SIG-M5 treated with dmso at 0.1 percent for 504 hours (cell line): Measurements from ENCODE around the gene RBMY1E.
"Not testable (repeated sequence)": the region's sequence is repeated elsewhere in the genome, so short reads cannot be mapped to it uniquely, and the experiment has no call there.

Experiments used
- DNase-seq: peaks from one replicate; lab custom pipeline; 2025; ENCODE audit not compliant: unreplicated experiment; lab: John Stamatoyannopoulos, UW

RBMY1E gene

DNA sequence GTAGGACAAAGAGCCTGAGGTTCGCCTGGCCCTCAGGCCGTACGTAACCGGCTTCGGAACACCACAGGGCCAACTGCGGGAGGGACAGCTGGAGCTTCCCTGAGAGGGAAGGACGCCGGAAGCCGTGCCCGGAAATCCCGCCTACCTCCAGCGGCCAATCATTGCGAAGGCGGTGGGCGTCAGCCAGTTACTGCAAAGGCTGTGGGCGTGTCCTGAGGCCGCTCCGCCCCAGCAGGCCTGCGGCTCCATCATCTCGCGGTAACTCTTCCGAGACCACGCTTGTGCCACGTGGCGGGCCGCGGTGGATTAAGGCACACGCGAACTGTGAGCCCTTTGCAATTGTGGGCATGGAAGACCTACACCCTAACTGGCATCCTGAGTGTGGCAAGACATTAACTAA, at the start of gene RBMY1E:
TSS of gene RBMY1E (minus strand) at position 101 of the 400 bp plus-strand sequence. CDS start 1,978 bp downstream, outside the sequence.
- not testable (repeated sequence) for DNase-seq

- DNase-seq: not testable (repeated sequence)
Observed at GRCh38 chrY:21894426-21894825, 23.4 kb downstream of the RBMY1E start, which contains the start of gene RBMY1D. TSS of gene RBMY1D (minus strand) at chrY:21894526. CDS start at chrY:21892513, 2,013 bp downstream.

GRCh38 chrY:21869407-21870076, 48.3 kb downstream of the RBMY1E start:
- not testable (repeated sequence) for DNase-seq
